Lung (tissue), 12 donors: ENCODE measurements around the gene CPED1. TPM values are rescaled to one million over a fixed set of nuclear protein-coding genes. Genes with fewer than 3 reads are reported as not detected.

Experiments used
- ATAC-seq: fragments of 200-7000 bp; cut with Tn5 transposase; one replicate; pipeline ENCODE4 v1.9.1; 2020; ENCODE audit warnings: moderate number of reproducible peaks; ENCODE audit not compliant: insufficient read depth, low FRiP score
- DNase-seq, 3 donors: peaks; one replicate each; pipeline ENCODE4 v3.0.0-alpha.2; 2013 to 2017
- H3K27ac ChIP-seq, 2 donors: one replicate each; pipeline ENCODE4 v1.5.1; 2013; ENCODE audit warnings: mild to moderate bottlenecking in 2 of 2, moderate library complexity in 2 of 2, control low read depth in 1 of 2, inconsistent platforms in 1 of 2, low read depth in 1 of 2, low read length in 1 of 2
- H3K27me3 ChIP-seq, 3 donors: one replicate each; pipeline ENCODE4 v1.5.1; 2013; ENCODE audit warnings: low read length in 2 of 3; ENCODE audit not compliant: control insufficient read depth in 3 of 3, insufficient read depth in 3 of 3
- H3K36me3 ChIP-seq, 4 donors: one replicate each; pipeline ENCODE4 v1.5.1; 2013; ENCODE audit warnings: low read length in 4 of 4, mild to moderate bottlenecking in 1 of 4, moderate library complexity in 1 of 4; ENCODE audit not compliant: control insufficient read depth in 4 of 4, insufficient read depth in 4 of 4
- H3K4me1 ChIP-seq, 5 donors: one replicate each; pipeline ENCODE4 v1.5.1; 2013; ENCODE audit warnings: low read length in 5 of 5, mild to moderate bottlenecking in 2 of 5, moderate library complexity in 1 of 5; ENCODE audit not compliant: control insufficient read depth in 5 of 5, insufficient read depth in 5 of 5
- H3K4me3 ChIP-seq: one replicate; pipeline ENCODE4 v1.5.1; 2013; ENCODE audit warnings: mild to moderate bottlenecking, control low read depth, moderate library complexity
- H3K9ac ChIP-seq, 2 donors: one replicate each; pipeline ENCODE4 v1.5.1; 2013; ENCODE audit warnings: low read length in 2 of 2, control low read depth in 1 of 2; ENCODE audit not compliant: insufficient read depth in 1 of 2
- H3K9me3 ChIP-seq, 4 donors: one replicate each; pipeline ENCODE4 v1.5.1; 2013; ENCODE audit warnings: low read length in 3 of 4, mild to moderate bottlenecking in 1 of 4, moderate library complexity in 1 of 4; ENCODE audit not compliant: control insufficient read depth in 4 of 4, insufficient read depth in 3 of 4
- WGBS, 2 donors: extraction: QIAGEN DNeasy Blood & Tissue Kit; methylation state at CpG; one replicate each; pipeline ENCODE4 v1.1.7; 2013; 5-methylcytosine and 5-hydroxymethylcytosine counted together
- polyA plus RNA-seq, 2 donors: library from polyadenylated mRNA; stranded (reverse); fragments of 200-250 nt; gene quantifications; one replicate each; pipeline ENCODE4 v1.2.1, GENCODE V29; 2013
- total RNA-seq, 2 donors: library from RNA; depleted of rRNA in 1 of 2; stranded (reverse); fragments of >200 nt in 1 of 2; gene quantifications; one replicate each; pipeline ENCODE4 v1.2.1, GENCODE V29; 2014 to 2021
- TF ChIP-seq, protein P1 (sequence below): IDR thresholded peaks from 2 replicates; pipeline ENCODE4 v1.5.1; 2012; ENCODE audit warnings: mild to moderate bottlenecking; ENCODE audit errors: control extremely low read depth, extremely low read depth
- donor health status: control.
- donor health status: control.
- donor health status: Bipolar disorder and iron deficiency.
- donor health status: healthy.
- donor health status: DM: yes; HTN: yes; CAD: no.

CPED1 gene
- total and polyA plus RNA-seq, 4 donors, result 1.8 to 32.3 (median 7.4) TPM

DNA sequence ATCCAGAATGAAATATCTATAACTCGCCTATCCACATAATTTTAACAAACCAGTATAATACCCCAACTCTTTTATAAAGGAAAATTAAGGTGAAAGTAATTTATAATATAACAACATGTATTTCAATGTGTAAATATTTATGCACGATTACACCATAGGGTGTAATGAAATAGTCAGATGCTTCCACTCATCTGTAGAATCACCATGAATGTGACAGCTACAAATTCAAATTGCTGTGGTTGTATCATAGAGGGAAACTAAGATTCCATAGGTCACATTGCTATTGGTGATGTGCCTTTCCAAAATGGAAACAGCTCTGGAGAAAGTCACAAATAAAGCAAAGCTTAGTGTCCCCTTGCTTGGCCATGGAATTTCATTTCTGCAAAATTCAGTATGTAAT is 95.7 kb downstream of the CPED1 start:
- H3K9ac ChIP-seq, result no peak overlapping the region
- H3K4me1 ChIP-seq, result peaks cover 0 to 17% (median 3%) of the 10 kb centered on the region in 5 donors
- H3K27ac ChIP-seq, result peak overlapping the region in 1 of 2 donors; percentile 91
- H3K4me3 ChIP-seq, result no peak overlapping the region
- ATAC-seq, result no peak
- WGBS, 2 donors, result 22 to 63% methylated on average over 2 of the region's 2 CpGs
- no peaks in the 10 kb centered on the region for H3K36me3 ChIP-seq
- TF ChIP-seq, protein P1, sequence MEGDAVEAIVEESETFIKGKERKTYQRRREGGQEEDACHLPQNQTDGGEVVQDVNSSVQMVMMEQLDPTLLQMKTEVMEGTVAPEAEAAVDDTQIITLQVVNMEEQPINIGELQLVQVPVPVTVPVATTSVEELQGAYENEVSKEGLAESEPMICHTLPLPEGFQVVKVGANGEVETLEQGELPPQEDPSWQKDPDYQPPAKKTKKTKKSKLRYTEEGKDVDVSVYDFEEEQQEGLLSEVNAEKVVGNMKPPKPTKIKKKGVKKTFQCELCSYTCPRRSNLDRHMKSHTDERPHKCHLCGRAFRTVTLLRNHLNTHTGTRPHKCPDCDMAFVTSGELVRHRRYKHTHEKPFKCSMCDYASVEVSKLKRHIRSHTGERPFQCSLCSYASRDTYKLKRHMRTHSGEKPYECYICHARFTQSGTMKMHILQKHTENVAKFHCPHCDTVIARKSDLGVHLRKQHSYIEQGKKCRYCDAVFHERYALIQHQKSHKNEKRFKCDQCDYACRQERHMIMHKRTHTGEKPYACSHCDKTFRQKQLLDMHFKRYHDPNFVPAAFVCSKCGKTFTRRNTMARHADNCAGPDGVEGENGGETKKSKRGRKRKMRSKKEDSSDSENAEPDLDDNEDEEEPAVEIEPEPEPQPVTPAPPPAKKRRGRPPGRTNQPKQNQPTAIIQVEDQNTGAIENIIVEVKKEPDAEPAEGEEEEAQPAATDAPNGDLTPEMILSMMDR, result no peak
- DNase-seq, result no peak
- H3K9me3 ChIP-seq, result peaks cover 0 to 2% (median 0%) of the 10 kb centered on the region in 4 donors
- H3K27me3 ChIP-seq, result no peaks in the 10 kb centered on the region

- no peak for ATAC-seq
- 80 to 93% methylated on average over 5 of the region's 5 CpGs for WGBS, 2 donors
- Histone ChIP-seq H3K9ac (no peak overlapping the region), H3K4me3 (no peak overlapping the region), H3K27me3 (no peaks in the 10 kb centered on the region), H3K27ac (peak overlapping the region; percentile 77 to 91), H3K9me3 (peaks cover 0 to 2% (median 0%) of the 10 kb centered on the region in 4 donors), H3K4me1 (peaks cover 0 to 17% (median 3%) of the 10 kb centered on the region in 5 donors), H3K36me3 (no peaks in the 10 kb centered on the region)
- TF ChIP-seq, protein P1, result no peak
- no peak for DNase-seq
Observed at GRCh38 chr7:121084748-121085336, 96.3 kb downstream of the CPED1 start.

DNA sequence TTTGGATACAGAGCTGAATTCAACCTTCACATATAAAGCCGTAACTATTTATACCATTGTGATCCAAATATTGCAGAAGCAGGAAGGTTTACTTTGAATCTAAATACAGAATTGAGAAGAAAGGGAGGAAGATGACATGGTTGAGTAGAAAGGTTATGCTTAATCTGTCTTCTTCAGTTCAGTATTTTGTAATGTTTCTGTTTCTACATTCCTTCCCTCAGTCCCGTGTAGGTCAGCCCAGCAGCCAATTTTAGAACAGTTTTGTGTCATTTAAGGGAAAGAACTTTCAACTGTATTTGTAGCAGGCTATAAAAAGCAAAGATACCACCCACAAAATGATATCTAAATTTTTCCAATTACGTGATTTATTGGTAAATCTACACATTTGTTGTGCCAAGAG is 97.4 kb downstream of the CPED1 start:
- no peak overlapping the region for H3K4me3 ChIP-seq
- ATAC-seq (no peak), DNase-seq (no peak)
- no peaks in the 10 kb centered on the region for H3K27me3 ChIP-seq
- TF ChIP-seq, protein P1, result no peak
- 57 to 61% methylated on average over 3 of the region's 3 CpGs for WGBS, 2 donors
- no peaks in the 10 kb centered on the region for H3K36me3 ChIP-seq
- no peak overlapping the region for H3K9ac ChIP-seq
- peak overlapping the region in 1 of 2 donors; percentile 91 for H3K27ac ChIP-seq
- H3K9me3 ChIP-seq, result peaks cover 0 to 2% (median 0%) of the 10 kb centered on the region in 4 donors
- peaks cover 0 to 17% (median 3%) of the 10 kb centered on the region in 5 donors for H3K4me1 ChIP-seq

DNA sequence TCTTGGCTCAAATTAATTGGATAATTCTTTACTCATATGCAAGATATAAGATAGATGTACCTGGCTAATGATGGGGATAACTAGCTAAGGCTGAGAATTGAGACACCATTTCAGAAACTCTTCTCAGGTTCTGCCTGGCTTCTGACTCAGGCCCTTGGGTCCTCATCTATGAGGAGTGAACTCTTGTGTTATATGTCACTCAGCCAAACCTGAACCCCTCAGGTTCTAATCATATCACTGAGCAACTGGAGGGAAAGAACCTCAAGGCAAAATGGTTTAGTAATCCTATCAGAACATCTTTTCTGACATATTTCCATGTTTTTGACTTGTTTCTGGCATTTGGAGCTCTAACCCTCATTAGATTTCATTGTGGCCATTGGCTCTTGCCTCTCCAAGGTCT is 100.4 kb downstream of the CPED1 start:
- Histone ChIP-seq H3K27ac (no peak overlapping the region), H3K27me3 (no peaks in the 10 kb centered on the region), H3K4me1 (peaks cover 0 to 8% (median 0%) of the 10 kb centered on the region in 5 donors), H3K36me3 (no peaks in the 10 kb centered on the region), H3K4me3 (no peak overlapping the region), H3K9ac (no peak overlapping the region), H3K9me3 (peaks cover 0 to 2% (median 0%) of the 10 kb centered on the region in 4 donors)
- TF ChIP-seq, protein P1, result no peak
- DNase-seq, result no peak
- no peak for ATAC-seq
